Bone marrow (tissue), 2 donors: ENCODE data around the gene ZSWIM3.
"Not testable (repeated sequence)": the region's sequence is repeated elsewhere in the genome, so short reads cannot be mapped to it uniquely, and the experiment has no call there.

Experiments used
- DNase-seq, 2 donors: peaks; one replicate each; lab custom pipeline; 2025; lab: John Stamatoyannopoulos, UW

The ZSWIM3 gene

GRCh38 chr20:45890985-45891983 lies 33.9 kb downstream of the ZSWIM3 start, which contains the start of the genes CTSA and NEURL2:
Gene CTSA (plus strand): TSS chr20:45891335. CDS start chr20:45891569, 234 bp downstream.
Gene NEURL2 (minus strand): TSS chr20:45891208. CDS start chr20:45890991, 217 bp downstream.
- peak; percentile 41 to 65 for DNase-seq

- no peak for DNase-seq
Measured at GRCh38 chr20:45892049-45892825, 34.8 kb downstream of the ZSWIM3 start.

GRCh38 chr20:45892828-45893500 lies 35.5 kb downstream of the ZSWIM3 start:
- no peak for DNase-seq

GRCh38 chr20:45893831-45894230 lies 36.4 kb downstream of the ZSWIM3 start:
- DNase-seq, result no peak

DNA sequence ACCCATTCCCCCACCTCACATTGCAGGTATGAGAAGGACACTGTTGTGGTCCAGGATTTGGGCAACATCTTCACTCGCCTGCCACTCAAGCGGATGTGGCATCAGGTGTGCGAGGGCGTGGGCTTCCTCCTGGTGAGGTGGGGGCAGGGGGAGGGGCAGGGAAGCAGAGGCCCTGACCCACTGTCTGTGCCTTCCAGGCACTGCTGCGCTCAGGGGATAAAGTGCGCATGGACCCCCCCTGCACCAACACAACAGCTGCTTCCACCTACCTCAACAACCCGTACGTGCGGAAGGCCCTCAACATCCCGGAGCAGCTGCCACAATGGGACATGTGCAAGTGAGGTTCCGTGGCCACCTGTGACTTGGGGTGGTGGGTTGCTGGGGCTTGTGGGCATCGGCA lies 37.4 kb downstream of the ZSWIM3 start:
- DNase-seq, result no peak

- no peak for DNase-seq
Measured at GRCh38 chr20:45896641-45897161, 39.3 kb downstream of the ZSWIM3 start.

DNA sequence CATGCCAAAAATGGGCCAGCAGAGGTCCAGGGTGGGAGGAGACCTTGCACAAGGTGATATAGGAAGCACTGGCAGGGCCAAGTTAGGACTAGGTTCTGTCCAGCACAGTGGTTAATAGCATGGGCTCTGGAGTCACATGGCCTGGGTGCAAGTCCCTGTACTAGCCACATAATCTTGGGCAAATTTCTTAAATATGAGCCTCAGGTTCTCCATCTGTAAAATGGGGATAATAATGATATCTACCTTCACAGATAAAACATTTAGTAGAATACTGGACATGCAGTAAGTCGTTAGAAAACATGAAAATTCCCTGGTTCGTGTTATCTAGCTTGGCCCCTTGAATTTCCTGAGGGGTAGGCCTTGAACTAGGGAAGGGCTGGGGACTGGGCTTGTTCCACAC lies 39.9 kb downstream of the ZSWIM3 start:
- DNase-seq, result no peak

DNA sequence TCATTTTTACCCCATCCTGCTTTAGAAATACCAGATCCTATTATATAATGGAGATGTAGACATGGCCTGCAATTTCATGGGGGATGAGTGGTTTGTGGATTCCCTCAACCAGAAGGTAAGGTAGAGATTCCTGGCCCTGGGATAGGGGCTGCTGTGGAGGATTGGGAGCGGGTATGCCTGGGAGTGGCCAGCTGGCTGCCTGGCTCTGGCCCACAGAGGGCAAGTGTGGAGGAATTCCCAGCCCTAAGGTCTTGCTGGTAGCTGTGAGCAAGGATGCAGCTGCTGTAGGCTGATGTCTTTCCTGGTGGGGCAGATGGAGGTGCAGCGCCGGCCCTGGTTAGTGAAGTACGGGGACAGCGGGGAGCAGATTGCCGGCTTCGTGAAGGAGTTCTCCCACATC lies 40.3 kb downstream of the ZSWIM3 start:
- no peak for DNase-seq

- no peak for DNase-seq
Measured at GRCh38 chr20:45898285-45898684, 40.9 kb downstream of the ZSWIM3 start.

- DNase-seq, result no peak
Measured at GRCh38 chr20:45899046-45899835, 41.8 kb downstream of the ZSWIM3 start.

GRCh38 chr20:45901332-45901731 lies 43.9 kb downstream of the ZSWIM3 start:
- DNase-seq, result not testable (repeated sequence)

- DNase-seq, result no peak
Measured at GRCh38 chr20:45902199-45902701, 44.8 kb downstream of the ZSWIM3 start.

DNA sequence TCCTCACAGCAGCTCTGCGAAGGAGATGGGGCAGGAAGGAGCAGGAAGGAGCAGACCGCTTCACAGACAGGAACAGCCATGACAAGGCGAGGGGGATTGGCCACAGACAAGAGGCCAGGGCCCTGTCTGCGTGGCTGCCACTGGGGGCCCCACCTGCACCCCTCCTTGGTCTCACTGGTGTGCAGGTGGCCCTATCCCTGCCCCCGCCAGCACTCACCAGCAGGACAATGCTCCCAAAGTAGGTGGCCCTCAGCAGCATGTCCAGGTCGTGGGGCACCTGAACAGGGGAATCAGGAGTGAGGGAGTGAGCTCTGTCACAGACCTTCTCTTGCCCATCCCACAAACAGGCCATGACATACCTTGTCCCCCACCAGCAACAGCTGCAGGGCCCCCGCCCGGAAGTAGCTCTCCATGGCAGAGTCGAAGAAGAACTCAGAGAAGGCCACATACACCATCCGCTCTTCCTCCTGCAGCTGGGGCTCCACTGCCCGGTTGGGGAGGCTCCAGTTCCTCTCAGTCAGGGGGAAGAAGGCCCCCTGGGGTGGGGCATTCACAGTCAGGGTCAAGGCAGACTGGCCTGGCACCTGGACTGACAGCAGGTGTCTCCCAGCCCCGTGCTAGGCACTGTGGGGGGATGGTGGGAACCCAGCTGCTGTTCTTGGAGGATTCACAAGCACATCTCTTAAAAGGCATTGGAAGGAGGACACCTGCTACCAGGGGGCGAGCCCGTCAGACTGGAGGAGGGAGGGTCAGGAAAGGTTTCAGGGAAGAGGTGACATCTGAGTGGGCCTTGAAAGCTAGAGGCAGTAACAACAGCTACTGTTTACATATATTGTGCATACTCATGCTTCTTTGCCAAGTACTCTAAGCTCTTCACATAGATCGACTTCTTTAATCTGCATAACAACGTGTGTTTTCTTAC lies 47.4 kb downstream of the ZSWIM3 start:
- DNase-seq, result no peak

GRCh38 chr20:45905505-45906079 lies 48.2 kb downstream of the ZSWIM3 start:
- DNase-seq, result no peak

DNA sequence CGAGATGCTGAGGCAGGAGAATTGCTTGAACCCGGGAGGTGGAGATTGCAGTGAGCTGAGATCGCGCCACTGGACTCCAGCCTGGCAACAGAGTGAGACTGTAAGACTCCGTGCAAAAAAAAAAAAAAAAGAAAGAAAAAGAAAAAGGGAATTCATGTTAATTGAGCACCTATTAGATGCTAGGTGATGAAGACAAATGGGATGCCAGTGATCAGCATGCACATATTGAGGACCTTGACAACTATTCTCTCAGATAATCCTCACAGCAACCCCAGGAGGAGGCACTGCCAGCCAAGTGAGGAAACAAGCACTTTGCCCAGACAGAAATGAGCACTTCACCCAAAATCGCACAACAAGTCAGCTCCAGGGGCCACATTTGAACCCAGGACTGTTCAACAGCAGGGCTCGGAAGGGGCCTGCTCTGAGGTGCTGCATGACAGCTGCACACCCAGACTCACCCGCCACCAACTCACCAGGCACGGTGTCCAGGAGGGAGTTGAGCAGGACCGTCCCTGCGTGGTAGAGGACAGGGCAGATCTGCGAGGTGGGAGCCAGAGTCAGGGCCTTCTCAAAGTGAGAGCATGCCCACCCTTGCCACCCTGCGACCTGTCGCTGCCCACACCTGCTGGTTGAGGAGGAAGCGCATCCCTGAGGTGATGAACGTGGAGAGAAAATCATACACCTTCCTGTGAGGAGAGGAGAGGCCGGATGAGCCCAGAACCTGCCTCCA lies 50.0 kb downstream of the ZSWIM3 start:
- DNase-seq, result no peak

- DNase-seq, result no peak
Measured at GRCh38 chr20:45908084-45908483, 50.7 kb downstream of the ZSWIM3 start.

GRCh38 chr20:45909336-45909808 lies 52.0 kb downstream of the ZSWIM3 start:
- no peak for DNase-seq
